ENCODE measurements around the gene DLL1.

DLL1 gene

DNA sequence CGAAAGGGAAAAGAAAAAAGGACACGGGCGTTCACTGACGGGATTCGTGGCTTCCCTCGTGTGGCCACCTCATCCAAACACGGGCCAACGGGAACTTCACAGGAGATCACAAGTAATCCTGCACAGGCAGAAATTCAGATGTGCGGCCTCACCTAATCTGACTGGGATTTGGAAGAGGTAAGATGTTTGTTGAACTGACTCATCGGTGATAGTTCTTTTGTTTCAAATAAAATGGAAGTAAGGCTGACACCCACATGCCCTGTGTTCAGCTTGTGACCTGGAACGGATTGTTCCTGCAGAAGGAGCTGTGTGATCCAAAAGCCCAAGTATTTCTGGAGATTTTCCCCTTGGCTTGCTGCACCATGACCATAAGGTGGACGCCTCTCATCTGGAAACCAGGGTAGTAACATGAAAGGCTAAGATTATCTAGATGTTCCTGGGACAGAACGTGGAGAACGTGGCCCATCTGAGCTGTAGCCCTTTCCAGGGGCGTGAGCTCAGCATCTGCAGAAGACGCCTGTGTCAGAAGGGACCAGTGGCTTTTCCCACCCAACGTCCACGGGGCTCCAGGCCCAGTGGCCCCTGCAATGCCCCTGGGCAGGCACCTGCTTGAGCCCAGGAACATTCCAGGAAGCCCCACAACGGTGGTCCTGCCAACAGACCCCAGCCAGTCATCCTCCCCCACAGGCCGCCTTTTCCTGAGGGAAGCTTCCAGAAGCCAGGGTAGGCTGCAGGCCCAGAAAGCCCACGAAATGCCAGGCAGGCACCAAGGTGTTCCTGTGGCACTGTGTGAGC lies 39.7 kb downstream of the DLL1 start:
- no peaks in the 10 kb centered on the region; the same call in none of the 2 replicates for H3K27me3 ChIP-seq (replicated peaks; ENCODE audit: control insufficient read depth, insufficient read depth, low read length)

DNA sequence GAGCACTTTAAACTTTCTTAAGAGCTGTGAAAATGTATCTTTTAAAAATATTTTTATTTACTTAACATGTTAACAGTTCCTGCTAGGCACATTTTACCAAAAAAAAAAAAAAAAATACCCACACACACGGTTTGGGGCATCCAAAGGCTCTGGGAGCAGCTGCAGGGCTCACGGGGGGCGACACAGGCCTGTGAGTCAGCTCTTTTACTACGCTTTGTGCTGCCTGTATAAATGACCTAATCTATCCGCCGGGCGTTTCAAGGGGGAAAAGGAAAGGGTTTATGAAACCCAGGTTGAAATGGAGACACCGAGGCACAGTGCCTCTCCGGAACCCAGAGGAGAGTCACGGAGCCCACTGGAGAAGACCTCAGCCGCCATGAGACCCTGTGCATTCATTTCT lies 40.4 kb downstream of the DLL1 start:
- H3K36me3 ChIP-seq (ENCODE audit: control insufficient read depth, insufficient read depth, low read length): no peaks in the 10 kb centered on the region
- H3K4me3 ChIP-seq (replicated peaks; ENCODE audit: low read depth, low read length): no peak overlapping the region
- H3K27me3 ChIP-seq (replicated peaks; ENCODE audit: control insufficient read depth, insufficient read depth, low read length): no peaks in the 10 kb centered on the region; the same call in none of the 2 replicates
- DNase-seq (ENCODE audit: extremely low read depth, insufficient read length): no peak
- TF ChIP-seq, protein P1, sequence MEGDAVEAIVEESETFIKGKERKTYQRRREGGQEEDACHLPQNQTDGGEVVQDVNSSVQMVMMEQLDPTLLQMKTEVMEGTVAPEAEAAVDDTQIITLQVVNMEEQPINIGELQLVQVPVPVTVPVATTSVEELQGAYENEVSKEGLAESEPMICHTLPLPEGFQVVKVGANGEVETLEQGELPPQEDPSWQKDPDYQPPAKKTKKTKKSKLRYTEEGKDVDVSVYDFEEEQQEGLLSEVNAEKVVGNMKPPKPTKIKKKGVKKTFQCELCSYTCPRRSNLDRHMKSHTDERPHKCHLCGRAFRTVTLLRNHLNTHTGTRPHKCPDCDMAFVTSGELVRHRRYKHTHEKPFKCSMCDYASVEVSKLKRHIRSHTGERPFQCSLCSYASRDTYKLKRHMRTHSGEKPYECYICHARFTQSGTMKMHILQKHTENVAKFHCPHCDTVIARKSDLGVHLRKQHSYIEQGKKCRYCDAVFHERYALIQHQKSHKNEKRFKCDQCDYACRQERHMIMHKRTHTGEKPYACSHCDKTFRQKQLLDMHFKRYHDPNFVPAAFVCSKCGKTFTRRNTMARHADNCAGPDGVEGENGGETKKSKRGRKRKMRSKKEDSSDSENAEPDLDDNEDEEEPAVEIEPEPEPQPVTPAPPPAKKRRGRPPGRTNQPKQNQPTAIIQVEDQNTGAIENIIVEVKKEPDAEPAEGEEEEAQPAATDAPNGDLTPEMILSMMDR (IDR thresholded peaks at IDR 0.05; ENCODE audit: insufficient read depth, low read length, poor library complexity, severe bottlenecking): no peak

More for the DNA sequence above, 39.7 kb downstream of the DLL1 start:
- DNase-seq (ENCODE audit: extremely low read depth, insufficient read length): no peak
- H3K4me3 ChIP-seq (replicated peaks; ENCODE audit: low read depth, low read length): no peak overlapping the region
- H3K36me3 ChIP-seq (ENCODE audit: control insufficient read depth, insufficient read depth, low read length): no peaks in the 10 kb centered on the region
- TF ChIP-seq, protein P1 (IDR thresholded peaks at IDR 0.05; ENCODE audit: insufficient read depth, low read length, poor library complexity, severe bottlenecking): no peak

DNA sequence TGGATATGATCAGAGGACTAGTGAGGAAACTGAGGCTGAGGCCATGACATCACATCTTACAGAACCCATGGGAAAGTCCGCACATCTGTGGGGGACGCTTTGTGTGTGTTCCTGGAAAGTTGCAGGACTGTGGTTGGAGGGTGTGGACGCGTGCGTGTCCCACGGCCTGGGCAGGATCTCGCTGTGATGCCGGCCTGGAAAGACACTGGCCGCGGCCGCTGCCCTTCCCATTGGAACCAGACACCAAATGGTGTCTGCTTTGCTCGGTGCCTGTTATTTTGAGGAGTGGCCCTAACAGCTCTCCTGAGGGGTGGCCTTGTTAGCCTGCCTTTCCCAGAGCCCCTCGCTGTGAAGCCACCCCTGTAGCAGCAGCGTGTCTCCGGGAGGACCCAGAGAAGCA lies 41.1 kb downstream of the DLL1 start:
- Histone ChIP-seq H3K27me3 (replicated peaks; ENCODE audit: control insufficient read depth, insufficient read depth, low read length) (no peaks in the 10 kb centered on the region; the same call in 1 of the 2 replicates), H3K4me3 (replicated peaks; ENCODE audit: low read depth, low read length) (no peak overlapping the region), H3K36me3 (ENCODE audit: control insufficient read depth, insufficient read depth, low read length) (no peaks in the 10 kb centered on the region)
- DNase-seq (ENCODE audit: extremely low read depth, insufficient read length): no peak
- TF ChIP-seq, protein P1 (IDR thresholded peaks at IDR 0.05; ENCODE audit: insufficient read depth, low read length, poor library complexity, severe bottlenecking): no peak

DNA sequence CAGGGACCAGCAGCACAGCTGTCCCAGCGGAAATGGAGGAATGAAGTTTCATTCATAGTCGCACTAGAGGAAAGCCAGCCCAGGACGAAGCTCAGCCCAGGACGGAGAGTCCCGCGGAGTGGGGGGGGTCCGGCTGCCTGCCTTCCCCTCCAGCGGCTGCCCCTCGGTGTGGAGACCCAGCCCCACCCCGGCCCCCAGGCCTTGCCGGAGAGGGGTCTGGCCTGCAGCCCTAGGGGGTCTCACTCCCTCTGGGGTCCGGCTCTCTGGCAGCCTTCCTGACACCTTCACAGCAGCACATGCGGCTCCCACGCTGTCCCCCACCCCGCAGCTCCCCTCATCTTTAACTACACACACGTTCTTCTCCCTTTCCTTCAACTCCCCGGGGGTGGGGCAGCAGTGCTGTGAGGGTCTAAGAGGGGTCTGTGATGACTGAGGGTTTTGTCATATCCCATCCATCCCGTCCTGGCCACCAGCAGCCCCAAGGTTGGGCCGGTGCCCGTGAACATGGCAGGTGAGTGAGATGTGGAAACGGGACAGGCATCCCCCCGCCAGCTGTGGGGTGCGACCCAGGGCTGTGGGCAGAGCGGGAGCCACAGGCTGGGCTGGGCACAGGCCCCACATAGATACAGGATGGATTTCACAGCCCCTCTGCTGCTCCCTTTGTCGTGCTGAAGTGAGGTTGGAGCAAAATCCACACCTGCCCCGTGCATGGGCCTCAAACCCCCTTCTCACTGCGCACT lies 41.8 kb downstream of the DLL1 start:
- no peaks in the 10 kb centered on the region for H3K36me3 ChIP-seq (ENCODE audit: control insufficient read depth, insufficient read depth, low read length)
- no peak overlapping the region for H3K4me3 ChIP-seq (replicated peaks; ENCODE audit: low read depth, low read length)
- TF ChIP-seq, protein P1 (IDR thresholded peaks at IDR 0.05; ENCODE audit: insufficient read depth, low read length, poor library complexity, severe bottlenecking): no peak
- no peak for DNase-seq (ENCODE audit: extremely low read depth, insufficient read length)
- H3K27me3 ChIP-seq (replicated peaks; ENCODE audit: control insufficient read depth, insufficient read depth, low read length): no peaks in the 10 kb centered on the region; the same call in 1 of the 2 replicates

DNA sequence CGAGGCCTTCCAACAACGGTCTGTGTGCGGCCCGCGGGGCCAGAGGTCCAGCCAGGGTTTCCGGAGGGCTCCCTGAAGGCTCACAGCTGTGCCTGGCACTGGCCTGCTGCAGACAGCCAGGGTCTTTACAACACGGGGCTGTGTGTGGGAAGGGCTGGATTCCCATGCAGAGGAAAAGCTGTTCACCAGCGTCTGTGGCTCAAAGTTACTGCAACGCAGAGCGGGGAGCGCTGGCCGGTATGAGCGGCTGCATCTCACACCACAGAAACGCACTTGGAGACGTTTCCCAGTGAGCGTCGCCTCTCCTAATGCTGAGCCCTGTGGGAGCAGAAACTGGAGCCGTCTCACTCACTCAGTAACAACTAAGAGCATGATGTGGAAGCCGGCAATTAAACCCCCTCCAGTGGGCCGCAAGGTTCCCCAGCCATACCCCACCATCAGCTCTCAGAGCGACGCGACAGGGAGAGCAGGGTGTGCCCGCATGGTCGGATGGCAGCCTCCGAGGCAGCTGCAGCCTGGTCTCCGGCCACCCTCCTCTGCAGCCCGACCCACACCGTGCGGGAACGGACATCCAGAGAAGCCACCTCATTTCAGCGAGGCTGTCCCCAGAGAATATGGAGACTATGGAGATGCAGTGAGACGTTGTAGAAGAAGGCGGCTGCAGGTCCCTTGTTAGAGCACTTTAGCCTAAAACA lies 42.6 kb downstream of the DLL1 start:
- Histone ChIP-seq H3K4me3 (replicated peaks; ENCODE audit: low read depth, low read length) (no peak overlapping the region), H3K36me3 (ENCODE audit: control insufficient read depth, insufficient read depth, low read length) (no peaks in the 10 kb centered on the region), H3K27me3 (replicated peaks; ENCODE audit: control insufficient read depth, insufficient read depth, low read length) (no peaks in the 10 kb centered on the region; the same call in 1 of the 2 replicates)
- no peak for DNase-seq (ENCODE audit: extremely low read depth, insufficient read length)
- TF ChIP-seq, protein P1 (IDR thresholded peaks at IDR 0.05; ENCODE audit: insufficient read depth, low read length, poor library complexity, severe bottlenecking): no peak

Data from GM06990 (cell line).